GM23338 (cell line): ENCODE measurements around the gene POU2AF3. TPM values are rescaled to one million over a fixed set of nuclear protein-coding genes. Genes with fewer than 3 reads are reported as not detected.

Source experiments
- ATAC-seq: fragments of 200-7000 bp; cut with Tn5 transposase; 3 replicates; pipeline ENCODE4 v1.9.1; 2020
- DNase-seq: peaks from one replicate; pipeline ENCODE4 v3.0.0-alpha.2; 2015; ENCODE audit warnings: low spot score
- H2AFZ ChIP-seq: fragments of 200-600 bp; sonication (generic); 2 replicates; pipeline ENCODE4 v1.8.0; 2016; ENCODE audit warnings: antibody characterized with exemption, mild to moderate bottlenecking, moderate library complexity
- H3F3A ChIP-seq: fragments of 200-600 bp; sonication (generic); replicated peaks from 2 replicates; pipeline ENCODE4 v1.8.0; 2017; ENCODE audit warnings: antibody characterized with exemption, mixed run types, low read depth
- H3K27ac ChIP-seq: fragments of 200-600 bp; sonication (generic); 2 replicates; pipeline ENCODE4 v1.6.1; 2016; ENCODE audit warnings: low read depth
- H3K27me3 ChIP-seq: fragments of 200-600 bp; sonication (generic); 2 replicates; pipeline ENCODE4 v1.8.0; 2016; ENCODE audit warnings: mild to moderate bottlenecking, mixed run types, moderate library complexity; ENCODE audit not compliant: insufficient read depth
- H3K36me3 ChIP-seq: fragments of 200-600 bp; sonication (generic); 2 replicates; pipeline ENCODE4 v1.8.0; 2016; ENCODE audit warnings: mild to moderate bottlenecking; ENCODE audit not compliant: insufficient read depth
- H3K4me1 ChIP-seq: fragments of 200-600 bp; sonication (generic); 2 replicates; pipeline ENCODE4 v1.8.0; 2016; ENCODE audit warnings: mild to moderate bottlenecking, moderate library complexity; ENCODE audit not compliant: insufficient read depth
- H3K4me2 ChIP-seq: fragments of 200-600 bp; sonication (generic); 2 replicates; pipeline ENCODE4 v1.7.1; 2017; ENCODE audit warnings: mixed run types
- H3K4me3 ChIP-seq: fragments of 200-600 bp; sonication (generic); 2 replicates; pipeline ENCODE4 v1.6.1; 2016; ENCODE audit warnings: mixed run types
- H3K79me2 ChIP-seq: fragments of 200-600 bp; sonication (generic); replicated peaks from 2 replicates; pipeline ENCODE4 v1.8.0; 2017; ENCODE audit warnings: mild to moderate bottlenecking; ENCODE audit not compliant: insufficient read depth
- H3K9me2 ChIP-seq: fragments of 200-600 bp; sonication (generic); 2 replicates; pipeline ENCODE4 v1.8.0; 2017; ENCODE audit not compliant: insufficient read depth
- H4K20me1 ChIP-seq: fragments of 200-600 bp; sonication (generic); replicated peaks from 2 replicates; pipeline ENCODE4 v1.8.0; 2017; ENCODE audit warnings: mild to moderate bottlenecking; ENCODE audit not compliant: insufficient read depth
- H3K27ac Mint-ChIP-seq: 2 replicates; pipeline ENCODE4 v1.8.0; 2020; ENCODE audit warnings: inconsistent platforms, mild to moderate bottlenecking, moderate library complexity, mixed read lengths
- H3K27me3 Mint-ChIP-seq: 3 replicates; pipeline ENCODE4 v1.8.0; 2022; ENCODE audit warnings: low read depth, mild to moderate bottlenecking, moderate library complexity, mixed read lengths, inconsistent platforms; ENCODE audit not compliant: insufficient read depth, poor library complexity
- H3K36me3 Mint-ChIP-seq: 3 replicates; pipeline ENCODE4 v1.8.0; 2021; ENCODE audit warnings: low read depth, mild to moderate bottlenecking, inconsistent platforms, moderate library complexity, mixed read lengths
- H3K4me1 Mint-ChIP-seq: 3 replicates; pipeline ENCODE4 v1.8.0; 2020; ENCODE audit warnings: mild to moderate bottlenecking, inconsistent platforms, mixed read lengths
- H3K4me3 Mint-ChIP-seq: 3 replicates; pipeline ENCODE4 v1.8.0; 2021; ENCODE audit warnings: moderate library complexity, mild to moderate bottlenecking, inconsistent platforms, mixed read lengths
- H3K9me3 Mint-ChIP-seq: 3 replicates; pipeline ENCODE4 v1.8.0; 2020; ENCODE audit warnings: moderate library complexity, mild to moderate bottlenecking, inconsistent platforms, mixed read lengths
- CREB1 ChIP-seq: fragments of 250-450 bp; sonication (Bioruptor Pico); IDR thresholded peaks from 2 replicates; pipeline ENCODE4 v1.5.0; 2020; ENCODE audit warnings: low read depth, mild to moderate bottlenecking, moderate library complexity
- EZH2 ChIP-seq: fragments of 200-600 bp; sonication (generic); IDR thresholded peaks from one replicate; pipeline ENCODE4 v1.8.0; 2017; ENCODE audit warnings: antibody characterized with exemption, mild to moderate bottlenecking, low read depth; ENCODE audit not compliant: unreplicated experiment
- EZH2phosphoT487 ChIP-seq: fragments of 200-600 bp; sonication (generic); IDR thresholded peaks from one replicate; pipeline ENCODE4 v1.8.1; 2018; ENCODE audit warnings: antibody characterized with exemption; ENCODE audit not compliant: unreplicated experiment
- JUNB ChIP-seq: IDR thresholded peaks from one replicate; pipeline ENCODE4 v1.6.1; 2016; ENCODE audit warnings: antibody characterized with exemption; ENCODE audit not compliant: unreplicated experiment
- NANOG ChIP-seq: IDR thresholded peaks from 2 replicates; pipeline ENCODE4 v1.6.1; 2016; ENCODE audit warnings: antibody characterized with exemption, borderline replicate concordance
- POLR2AphosphoS5 ChIP-seq: IDR thresholded peaks from 2 replicates; pipeline ENCODE4 v1.6.1; 2016; ENCODE audit warnings: antibody characterized with exemption, low read depth
- STAT1 ChIP-seq: IDR thresholded peaks from one replicate; pipeline ENCODE4 v1.6.1; 2016; ENCODE audit warnings: antibody characterized with exemption; ENCODE audit not compliant: unreplicated experiment
- ZNF114 ChIP-seq: fragments of 250-450 bp; sonication (Bioruptor Pico); IDR thresholded peaks from 2 replicates; pipeline ENCODE4 v1.5.0; 2020; ENCODE audit warnings: mild to moderate bottlenecking, moderate library complexity
- ZNF331 ChIP-seq: fragments of 250-450 bp; sonication (Bioruptor Pico); IDR thresholded peaks from 2 replicates; pipeline ENCODE4 v1.5.0; 2020; ENCODE audit warnings: low read depth, mild to moderate bottlenecking, moderate library complexity
- ZNF462 ChIP-seq: fragments of 250-450 bp; sonication (Bioruptor Pico); IDR thresholded peaks from 2 replicates; pipeline ENCODE4 v1.5.0; 2020; ENCODE audit warnings: mild to moderate bottlenecking, moderate library complexity
- polyA plus RNA-seq: library from polyadenylated mRNA; unstranded; fragments of >200 nt; fragmentation: Nextera tagmentation; extraction: Ambion mirVana; gene quantifications from 2 replicates; pipeline ENCODE4 v1.2.1, GENCODE V29; 2016
- total RNA-seq: library from RNA; depleted of rRNA; stranded (reverse); fragments of >200 nt; shearing (Covaris generic); gene quantifications from 2 replicates; pipeline ENCODE4 v1.2.3, GENCODE V29; 2014
- TF ChIP-seq, protein P1 (sequence below): IDR thresholded peaks from one replicate; pipeline ENCODE4 v1.6.1; 2018; ENCODE audit warnings: antibody characterized with exemption; ENCODE audit not compliant: unreplicated experiment
- TF ChIP-seq, protein P2 (sequence below): IDR thresholded peaks from 2 replicates; pipeline ENCODE4 v1.6.1; 2016; ENCODE audit warnings: antibody characterized with exemption
- TF ChIP-seq, protein P3 (sequence below), 2 experiments: fragments of 200-600 bp in 1 of 2; sonication (generic) in 1 of 2; conservative IDR thresholded peaks; 2 replicates each; pipeline versions ENCODE4 v1.5.1 to v1.6.1; 2016 to 2017; ENCODE audit warnings: antibody characterized with exemption in 2 of 2, low read depth in 2 of 2, mild to moderate bottlenecking in 2 of 2, moderate library complexity in 1 of 2

The POU2AF3 gene
- total and polyA plus RNA-seq, 2 experiments from 2014 or later: 2.7 to 3.4 TPM

DNA sequence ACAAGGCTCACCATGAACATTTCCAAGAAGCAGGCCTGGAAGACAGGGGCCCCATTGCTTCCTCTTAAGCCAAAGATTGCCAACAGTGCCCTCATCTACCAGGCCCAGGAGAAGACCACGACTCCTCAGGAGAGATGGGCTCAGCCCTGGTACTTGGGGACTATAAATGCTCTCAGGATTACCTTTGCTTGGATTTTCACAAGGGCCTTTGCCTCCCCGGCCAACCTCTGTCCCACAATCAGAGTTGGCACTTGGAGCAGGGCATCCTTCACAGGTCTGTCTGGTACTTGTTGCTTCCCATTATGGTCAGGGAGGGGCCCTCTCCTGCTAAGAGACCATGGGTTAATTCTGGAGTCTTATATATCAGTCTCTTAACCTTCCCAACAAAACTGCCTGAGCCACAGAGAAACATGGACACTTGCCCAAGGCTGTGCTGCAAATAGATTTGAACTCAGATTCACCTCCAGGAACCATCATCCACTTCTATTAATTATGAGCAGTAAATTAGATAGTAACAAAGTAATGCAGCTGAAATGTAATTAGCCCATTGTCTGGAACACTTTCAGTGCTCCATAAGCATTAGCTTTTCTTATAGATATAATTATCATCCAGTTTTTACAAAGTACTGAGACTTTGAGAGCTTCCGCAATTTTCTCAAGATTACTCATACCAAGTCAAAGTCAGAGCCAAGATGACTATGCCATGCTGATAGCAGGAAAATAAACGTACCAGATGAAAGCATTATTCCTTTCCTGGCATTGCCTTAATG is 33.5 kb downstream of the POU2AF3 start:
- DNase-seq (no peak), ATAC-seq (no peak)
- Histone ChIP-seq H4K20me1 (no peaks in the 10 kb centered on the region), H2AFZ (no peak overlapping the region), H3K4me1 (peaks cover 7% of the 10 kb centered on the region; the same call in 1 of the 2 replicates), H3K4me2 (no peak overlapping the region), H3K79me2 (no peaks in the 10 kb centered on the region), H3F3A (no peaks in the 10 kb centered on the region), H3K27me3 (no peaks in the 10 kb centered on the region), H3K4me3 (no peak overlapping the region), H3K27ac (no peak overlapping the region), H3K9me2 (peaks cover 3% of the 10 kb centered on the region; the same call in 1 of the 2 replicates), H3K36me3 (no peaks in the 10 kb centered on the region)
- H3K36me3 Mint-ChIP-seq: no peaks in the 10 kb centered on the region
- H3K9me3 Mint-ChIP-seq: no peaks in the 10 kb centered on the region
- H3K27me3 Mint-ChIP-seq: no peaks in the 10 kb centered on the region
- no peak overlapping the region for H3K27ac Mint-ChIP-seq
- peaks cover 13% of the 10 kb centered on the region; the same call in 2 of the 3 replicates for H3K4me1 Mint-ChIP-seq
- H3K4me3 Mint-ChIP-seq: no peak overlapping the region
- TF ChIP-seq, protein P1, sequence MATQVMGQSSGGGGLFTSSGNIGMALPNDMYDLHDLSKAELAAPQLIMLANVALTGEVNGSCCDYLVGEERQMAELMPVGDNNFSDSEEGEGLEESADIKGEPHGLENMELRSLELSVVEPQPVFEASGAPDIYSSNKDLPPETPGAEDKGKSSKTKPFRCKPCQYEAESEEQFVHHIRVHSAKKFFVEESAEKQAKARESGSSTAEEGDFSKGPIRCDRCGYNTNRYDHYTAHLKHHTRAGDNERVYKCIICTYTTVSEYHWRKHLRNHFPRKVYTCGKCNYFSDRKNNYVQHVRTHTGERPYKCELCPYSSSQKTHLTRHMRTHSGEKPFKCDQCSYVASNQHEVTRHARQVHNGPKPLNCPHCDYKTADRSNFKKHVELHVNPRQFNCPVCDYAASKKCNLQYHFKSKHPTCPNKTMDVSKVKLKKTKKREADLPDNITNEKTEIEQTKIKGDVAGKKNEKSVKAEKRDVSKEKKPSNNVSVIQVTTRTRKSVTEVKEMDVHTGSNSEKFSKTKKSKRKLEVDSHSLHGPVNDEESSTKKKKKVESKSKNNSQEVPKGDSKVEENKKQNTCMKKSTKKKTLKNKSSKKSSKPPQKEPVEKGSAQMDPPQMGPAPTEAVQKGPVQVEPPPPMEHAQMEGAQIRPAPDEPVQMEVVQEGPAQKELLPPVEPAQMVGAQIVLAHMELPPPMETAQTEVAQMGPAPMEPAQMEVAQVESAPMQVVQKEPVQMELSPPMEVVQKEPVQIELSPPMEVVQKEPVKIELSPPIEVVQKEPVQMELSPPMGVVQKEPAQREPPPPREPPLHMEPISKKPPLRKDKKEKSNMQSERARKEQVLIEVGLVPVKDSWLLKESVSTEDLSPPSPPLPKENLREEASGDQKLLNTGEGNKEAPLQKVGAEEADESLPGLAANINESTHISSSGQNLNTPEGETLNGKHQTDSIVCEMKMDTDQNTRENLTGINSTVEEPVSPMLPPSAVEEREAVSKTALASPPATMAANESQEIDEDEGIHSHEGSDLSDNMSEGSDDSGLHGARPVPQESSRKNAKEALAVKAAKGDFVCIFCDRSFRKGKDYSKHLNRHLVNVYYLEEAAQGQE: no peak
- TF ChIP-seq POLR2AphosphoS5 (no peak), ZNF462 (no peak), JUNB (no peak), NANOG (no peak), EZH2 (no peak), CREB1 (no peak), STAT1 (no peak), ZNF114 (CRISPR knock-in tag) (no peak), ZNF331 (no peak), EZH2phosphoT487 (no peak)
- TF ChIP-seq, protein P2, sequence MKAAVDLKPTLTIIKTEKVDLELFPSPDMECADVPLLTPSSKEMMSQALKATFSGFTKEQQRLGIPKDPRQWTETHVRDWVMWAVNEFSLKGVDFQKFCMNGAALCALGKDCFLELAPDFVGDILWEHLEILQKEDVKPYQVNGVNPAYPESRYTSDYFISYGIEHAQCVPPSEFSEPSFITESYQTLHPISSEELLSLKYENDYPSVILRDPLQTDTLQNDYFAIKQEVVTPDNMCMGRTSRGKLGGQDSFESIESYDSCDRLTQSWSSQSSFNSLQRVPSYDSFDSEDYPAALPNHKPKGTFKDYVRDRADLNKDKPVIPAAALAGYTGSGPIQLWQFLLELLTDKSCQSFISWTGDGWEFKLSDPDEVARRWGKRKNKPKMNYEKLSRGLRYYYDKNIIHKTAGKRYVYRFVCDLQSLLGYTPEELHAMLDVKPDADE: no peak
- TF ChIP-seq, protein P3, sequence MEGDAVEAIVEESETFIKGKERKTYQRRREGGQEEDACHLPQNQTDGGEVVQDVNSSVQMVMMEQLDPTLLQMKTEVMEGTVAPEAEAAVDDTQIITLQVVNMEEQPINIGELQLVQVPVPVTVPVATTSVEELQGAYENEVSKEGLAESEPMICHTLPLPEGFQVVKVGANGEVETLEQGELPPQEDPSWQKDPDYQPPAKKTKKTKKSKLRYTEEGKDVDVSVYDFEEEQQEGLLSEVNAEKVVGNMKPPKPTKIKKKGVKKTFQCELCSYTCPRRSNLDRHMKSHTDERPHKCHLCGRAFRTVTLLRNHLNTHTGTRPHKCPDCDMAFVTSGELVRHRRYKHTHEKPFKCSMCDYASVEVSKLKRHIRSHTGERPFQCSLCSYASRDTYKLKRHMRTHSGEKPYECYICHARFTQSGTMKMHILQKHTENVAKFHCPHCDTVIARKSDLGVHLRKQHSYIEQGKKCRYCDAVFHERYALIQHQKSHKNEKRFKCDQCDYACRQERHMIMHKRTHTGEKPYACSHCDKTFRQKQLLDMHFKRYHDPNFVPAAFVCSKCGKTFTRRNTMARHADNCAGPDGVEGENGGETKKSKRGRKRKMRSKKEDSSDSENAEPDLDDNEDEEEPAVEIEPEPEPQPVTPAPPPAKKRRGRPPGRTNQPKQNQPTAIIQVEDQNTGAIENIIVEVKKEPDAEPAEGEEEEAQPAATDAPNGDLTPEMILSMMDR (conservative IDR thresholded peaks at IDR 0.05; ENCODE audit: low read depth in 2 of 2): no peak
